H9 (cell line): ENCODE measurements around the gene CARD8. TPM values are rescaled to one million over a fixed set of nuclear protein-coding genes. Genes with fewer than 3 reads are reported as not detected.

Source experiments
- DNase-seq: peaks from one replicate; pipeline ENCODE4 v3.0.0-alpha.2; 2017
- H2AFZ ChIP-seq: one replicate; pipeline ENCODE4 v1.6.1; 2013; ENCODE audit warnings: mild to moderate bottlenecking, low read length, control low read depth, moderate library complexity
- H2AK5ac ChIP-seq: 2 replicates; pipeline ENCODE4 v1.6.1; 2013; ENCODE audit warnings: low read length, control low read depth, mixed read lengths; ENCODE audit not compliant: insufficient read length
- H2BK120ac ChIP-seq: one replicate; pipeline ENCODE4 v1.6.1; 2013; ENCODE audit warnings: low read depth, mild to moderate bottlenecking, low read length, control low read depth, inconsistent platforms; ENCODE audit not compliant: poor library complexity, severe bottlenecking
- H2BK12ac ChIP-seq: 2 replicates; pipeline ENCODE4 v1.6.1; 2013; ENCODE audit warnings: low read length, control low read depth, mixed read lengths, low read depth; ENCODE audit not compliant: insufficient read length
- H2BK15ac ChIP-seq: 2 replicates; pipeline ENCODE4 v1.6.1; 2013; ENCODE audit warnings: low read depth, low read length, control low read depth
- H2BK20ac ChIP-seq: one replicate; pipeline ENCODE4 v1.6.1; 2013; ENCODE audit warnings: low read depth, mild to moderate bottlenecking, low read length, control low read depth, inconsistent platforms; ENCODE audit not compliant: poor library complexity, severe bottlenecking
- H2BK5ac ChIP-seq: 2 replicates; pipeline ENCODE4 v1.6.1; 2013; ENCODE audit warnings: low read length, control low read depth, mixed read lengths; ENCODE audit not compliant: insufficient read length
- H3K14ac ChIP-seq: 2 replicates; pipeline ENCODE4 v1.6.1; 2013; ENCODE audit warnings: low read length, control low read depth; ENCODE audit not compliant: insufficient read depth
- H3K18ac ChIP-seq: 2 replicates; pipeline ENCODE4 v1.6.1; 2013; ENCODE audit warnings: low read depth, mild to moderate bottlenecking, mixed read lengths, low read length, control low read depth; ENCODE audit not compliant: insufficient read length
- H3K23ac ChIP-seq: 2 replicates; pipeline ENCODE4 v1.6.1; 2013; ENCODE audit warnings: low read length, control low read depth, mixed read lengths, low read depth; ENCODE audit not compliant: insufficient read length
- H3K23me2 ChIP-seq: 2 replicates; pipeline ENCODE4 v1.6.1; 2013; ENCODE audit warnings: low read depth, mild to moderate bottlenecking, mixed read lengths, low read length, control low read depth; ENCODE audit not compliant: insufficient read length, poor library complexity, severe bottlenecking
- H3K27ac ChIP-seq: 2 replicates; pipeline ENCODE4 v1.5.1; 2013; ENCODE audit warnings: low read length, control low read depth, mixed read lengths, low read depth; ENCODE audit not compliant: insufficient read length
- H3K27me3 ChIP-seq: 2 replicates; pipeline ENCODE4 v1.6.1; 2013; ENCODE audit warnings: low read length, control low read depth, inconsistent platforms; ENCODE audit not compliant: insufficient read depth
- H3K4ac ChIP-seq: 2 replicates; pipeline ENCODE4 v1.6.1; 2013; ENCODE audit warnings: low read depth, mild to moderate bottlenecking, control low read depth, inconsistent platforms, low read length, moderate library complexity
- H3K4me1 ChIP-seq: 2 replicates; pipeline ENCODE4 v1.6.1; 2013; ENCODE audit warnings: low read length, control low read depth, inconsistent platforms; ENCODE audit not compliant: insufficient read depth
- H3K4me2 ChIP-seq: 2 replicates; pipeline ENCODE4 v1.6.1; 2013; ENCODE audit warnings: low read length, control low read depth, mixed read lengths; ENCODE audit not compliant: insufficient read length, insufficient read depth
- H3K56ac ChIP-seq: 2 replicates; pipeline ENCODE4 v1.6.1; 2013; ENCODE audit warnings: low read depth, mild to moderate bottlenecking, mixed read lengths, low read length, control low read depth; ENCODE audit not compliant: insufficient read length
- H3K79me1 ChIP-seq: 2 replicates; pipeline ENCODE4 v1.6.1; 2013; ENCODE audit warnings: low read depth, mild to moderate bottlenecking, moderate library complexity, low read length, control low read depth, inconsistent platforms; ENCODE audit not compliant: insufficient read depth, poor library complexity, severe bottlenecking
- H3K79me2 ChIP-seq: 2 replicates; pipeline ENCODE4 v1.6.1; 2013; ENCODE audit warnings: low read length, control low read depth, inconsistent platforms; ENCODE audit not compliant: insufficient read depth
- H3K9ac ChIP-seq: 2 replicates; pipeline ENCODE4 v1.6.1; 2013; ENCODE audit warnings: low read length, control low read depth, mixed read lengths; ENCODE audit not compliant: insufficient read length; ENCODE audit errors: extremely low read depth
- H3K9me3 ChIP-seq: one replicate; pipeline ENCODE4 v1.6.1; 2013; ENCODE audit warnings: low read depth, low read length, inconsistent platforms; ENCODE audit not compliant: control insufficient read depth
- H3T11ph ChIP-seq: one replicate; pipeline ENCODE4 v1.6.1; 2013; ENCODE audit warnings: mild to moderate bottlenecking, low read length, control low read depth, inconsistent platforms
- H4K20me1 ChIP-seq: one replicate; pipeline ENCODE4 v1.6.1; 2013; ENCODE audit not compliant: control insufficient read depth, insufficient read length, insufficient read depth
- H4K5ac ChIP-seq: 2 replicates; pipeline ENCODE4 v1.6.1; 2013; ENCODE audit warnings: low read depth, mild to moderate bottlenecking, mixed read lengths, low read length, control low read depth; ENCODE audit not compliant: insufficient read length
- H4K8ac ChIP-seq: replicated peaks from 2 replicates; pipeline ENCODE4 v1.6.1; 2013; ENCODE audit warnings: low read length, control low read depth, mixed read lengths, low read depth; ENCODE audit not compliant: insufficient read length
- H4K91ac ChIP-seq: 2 replicates; pipeline ENCODE4 v1.6.1; 2013; ENCODE audit warnings: low read depth, mild to moderate bottlenecking, moderate library complexity, mixed read lengths, low read length, control low read depth; ENCODE audit not compliant: insufficient read length
- H3K27ac Mint-ChIP-seq, 3 experiments: 2 replicates in 2 of 3; 3 replicates in 1 of 3; pipeline ENCODE4 v1.8.0; 2020 to 2021; ENCODE audit warnings: mixed read lengths in 3 of 3, mild to moderate bottlenecking in 1 of 3, moderate library complexity in 1 of 3
- H3K27me3 Mint-ChIP-seq: 2 replicates; pipeline ENCODE4 v1.8.0; 2021; ENCODE audit warnings: low read depth, mild to moderate bottlenecking, moderate library complexity, mixed read lengths
- H3K36me3 Mint-ChIP-seq, 3 experiments: 2 replicates in 2 of 3; 3 replicates in 1 of 3; pipeline ENCODE4 v1.8.0; 2020 to 2021; ENCODE audit warnings: low read depth in 3 of 3, mixed read lengths in 3 of 3; ENCODE audit not compliant: insufficient read depth in 1 of 3
- H3K4me1 Mint-ChIP-seq, 2 experiments: 2 replicates each; pipeline ENCODE4 v1.8.0; 2020; ENCODE audit warnings: mixed read lengths in 2 of 2
- H3K4me3 Mint-ChIP-seq, 2 experiments: 2 replicates in 1 of 2; 3 replicates in 1 of 2; pipeline ENCODE4 v1.8.0; 2020 to 2021; ENCODE audit warnings: mild to moderate bottlenecking in 2 of 2, mixed read lengths in 2 of 2, moderate library complexity in 1 of 2
- H3K9me3 Mint-ChIP-seq, 2 experiments: 2 replicates in 1 of 2; 3 replicates in 1 of 2; pipeline ENCODE4 v1.8.0; 2020; ENCODE audit warnings: mild to moderate bottlenecking in 2 of 2, mixed read lengths in 2 of 2, moderate library complexity in 1 of 2
- CTCF ChIP-seq: fragments of 200-600 bp; sonication (generic); conservative IDR thresholded peaks from 3 replicates; pipeline ENCODE4 v1.8.0; 2021; ENCODE audit warnings: antibody characterized with exemption, mild to moderate bottlenecking
- WGBS: extraction: QIAGEN DNeasy Blood & Tissue Kit; methylation state at CpG from one replicate; pipeline ENCODE4 v1.1.7; 2013; ENCODE audit warnings: missing lambda C conversion rate, low lambda C conversion rate, mixed read lengths; ENCODE audit not compliant: insufficient read length; ENCODE audit errors: extremely low coverage; 5-methylcytosine and 5-hydroxymethylcytosine counted together
- total RNA-seq: library from RNA; stranded (reverse); gene quantifications from 2 replicates; pipeline ENCODE4 v1.2.1, GENCODE V29; 2021

Gene CARD8
- total RNA-seq, 1 experiment from 2014 or later: 21.0 TPM

GRCh38 chr19:48274173-48274572 lies 18.5 kb upstream of the CARD8 start:
- H3K23ac ChIP-seq: no peak overlapping the region
- Mint-ChIP-seq H3K27ac (no peak overlapping the region), H3K27me3 (no peaks in the 10 kb centered on the region; the same call in 1 of the 2 replicates), H3K4me3 (no peak overlapping the region), H3K36me3 (peaks cover 12 to 40% (median 28%) of the 10 kb centered on the region in 3 experiments; a peak in 6 of 7 replicates), H3K9me3 (peaks cover 6% of the 10 kb centered on the region in 2 experiments; a peak in 4 of 5 replicates), H3K4me1 (peaks cover 12 to 17% of the 10 kb centered on the region in 2 experiments)
- H2BK20ac ChIP-seq: no peak overlapping the region
- no peak overlapping the region for H4K91ac ChIP-seq
- no peaks in the 10 kb centered on the region for H3K9me3 ChIP-seq
- no peaks in the 10 kb centered on the region for H3K27me3 ChIP-seq
- no peak overlapping the region for H3K14ac ChIP-seq
- H2AK5ac ChIP-seq: no peak overlapping the region
- H4K5ac ChIP-seq: no peak overlapping the region
- no peaks in the 10 kb centered on the region for H3K79me1 ChIP-seq
- no peaks in the 10 kb centered on the region; the same call in 1 of the 2 replicates for H3K4me1 ChIP-seq
- H2BK5ac ChIP-seq: no peak overlapping the region
- no peak overlapping the region for H2BK12ac ChIP-seq
- DNase-seq: no peak
- no CpG with 5 or more reads among the region's 3 CpGs for WGBS
- no peaks in the 10 kb centered on the region for H3K23me2 ChIP-seq
- H3K18ac ChIP-seq: no peak overlapping the region
- H2BK120ac ChIP-seq: no peak overlapping the region
- TF ChIP-seq CTCF: no peak
- peaks cover 3% of the 10 kb centered on the region; the same call in 1 of the 2 replicates for H3K79me2 ChIP-seq
- no peak overlapping the region for H2BK15ac ChIP-seq
- no peaks in the 10 kb centered on the region for H4K20me1 ChIP-seq
- H3T11ph ChIP-seq: no peak overlapping the region
- H3K56ac ChIP-seq: no peak overlapping the region
- H4K8ac ChIP-seq: no peak overlapping the region
- H3K4me2 ChIP-seq: no peak overlapping the region
- no peak overlapping the region for H3K9ac ChIP-seq
- H3K4ac ChIP-seq: no peak overlapping the region
- no peak overlapping the region for H2AFZ ChIP-seq
- H3K27ac ChIP-seq: no peak overlapping the region
